NT2/D1 (cell line): ENCODE results near the gene TMEM151A.
A peak's percentile ranks its signal among the peaks of the same experiment; 100 is the strongest.

Experiments
- DNase-seq: peaks from one replicate; pipeline ENCODE4 v3.0.0-alpha.2; 2011; ENCODE audit warnings: low read depth, low spot score
- H3K27me3 ChIP-seq: 2 replicates; pipeline ENCODE4 v1.6.0; 2011; ENCODE audit warnings: mild to moderate bottlenecking; ENCODE audit not compliant: insufficient read length, insufficient read depth
- H3K36me3 ChIP-seq: 2 replicates; pipeline ENCODE4 v1.6.1; 2011; ENCODE audit warnings: mild to moderate bottlenecking, low read length, mixed read lengths; ENCODE audit not compliant: insufficient read depth, insufficient read length
- H3K4me1 ChIP-seq: 2 replicates; pipeline ENCODE4 v1.5.1; 2011; ENCODE audit not compliant: insufficient read depth, insufficient read length
- H3K4me3 ChIP-seq: 2 replicates; pipeline ENCODE4 v1.5.1; 2011; ENCODE audit warnings: low read depth; ENCODE audit not compliant: insufficient read length
- H3K9ac ChIP-seq: 2 replicates; pipeline ENCODE4 v1.6.0; 2011; ENCODE audit warnings: low read depth; ENCODE audit not compliant: insufficient read length
- H3K9me3 ChIP-seq: 2 replicates; pipeline ENCODE4 v1.5.1; 2011; ENCODE audit warnings: mild to moderate bottlenecking, low read length; ENCODE audit not compliant: insufficient read depth
- SUZ12 ChIP-seq: IDR thresholded peaks from 2 replicates; pipeline ENCODE4 v1.6.1; 2011; ENCODE audit not compliant: insufficient read length, insufficient read depth; ENCODE audit errors: extremely low read depth
- YY1 ChIP-seq: IDR thresholded peaks from 2 replicates; pipeline ENCODE4 v1.6.1; 2011; ENCODE audit not compliant: insufficient read length, insufficient read depth
- ZNF274 ChIP-seq: IDR thresholded peaks from 2 replicates; pipeline ENCODE4 v1.6.1; 2011; ENCODE audit warnings: mild to moderate bottlenecking, low read depth, low read length

Gene TMEM151A

DNA sequence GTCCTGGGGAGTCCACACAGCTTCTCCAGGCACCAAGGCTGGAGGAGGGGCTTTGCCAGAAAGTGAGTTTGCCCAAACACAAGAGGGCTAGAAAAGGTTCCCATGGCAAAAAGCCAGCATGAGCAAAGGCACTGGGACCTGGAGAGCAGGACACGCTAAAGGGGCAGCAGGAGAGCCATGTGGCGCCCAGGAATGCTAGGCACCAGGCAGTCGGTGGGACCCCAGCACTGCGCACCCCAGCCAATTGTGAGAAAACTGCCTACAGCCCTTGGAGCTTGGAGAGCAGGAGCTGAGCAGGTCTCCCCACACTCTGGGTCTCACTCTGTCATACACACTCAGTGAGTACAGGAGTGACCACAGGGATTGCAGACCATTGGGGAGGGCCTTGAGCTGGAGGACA is 28.5 kb upstream of the TMEM151A start:
- Histone ChIP-seq H3K9ac (no peak overlapping the region), H3K4me1 (peaks cover 13% of the 10 kb centered on the region), H3K36me3 (peaks cover 86% of the 10 kb centered on the region), H3K9me3 (no peaks in the 10 kb centered on the region), H3K4me3 (no peak overlapping the region), H3K27me3 (no peaks in the 10 kb centered on the region)
- no peak for DNase-seq
- TF ChIP-seq SUZ12: no peak
- no peak for TF ChIP-seq ZNF274
- no peak for TF ChIP-seq YY1

DNA sequence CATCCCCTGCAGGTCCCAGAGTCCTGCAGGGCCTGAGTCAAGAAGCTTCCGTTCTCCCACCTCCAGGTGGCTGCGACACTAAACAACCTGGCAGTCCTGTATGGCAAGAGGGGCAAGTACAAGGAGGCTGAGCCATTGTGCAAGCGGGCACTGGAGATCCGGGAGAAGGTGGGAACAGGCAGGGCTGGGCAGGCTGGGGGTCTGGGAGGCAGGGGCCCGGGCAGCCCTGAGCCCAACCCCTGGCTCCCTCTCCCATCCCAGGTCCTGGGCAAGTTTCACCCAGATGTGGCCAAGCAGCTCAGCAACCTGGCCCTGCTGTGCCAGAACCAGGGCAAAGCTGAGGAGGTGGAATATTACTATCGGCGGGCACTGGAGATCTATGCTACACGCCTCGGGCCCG is 27.9 kb upstream of the TMEM151A start:
- TF ChIP-seq ZNF274 (no peak), SUZ12 (no peak), YY1 (no peak)
- H3K4me1 ChIP-seq: peaks cover 10% of the 10 kb centered on the region
- no peak for DNase-seq
- H3K27me3 ChIP-seq: no peaks in the 10 kb centered on the region
- no peak overlapping the region for H3K4me3 ChIP-seq
- no peaks in the 10 kb centered on the region for H3K9me3 ChIP-seq
- peaks cover 82% of the 10 kb centered on the region for H3K36me3 ChIP-seq
- no peak overlapping the region for H3K9ac ChIP-seq

DNA sequence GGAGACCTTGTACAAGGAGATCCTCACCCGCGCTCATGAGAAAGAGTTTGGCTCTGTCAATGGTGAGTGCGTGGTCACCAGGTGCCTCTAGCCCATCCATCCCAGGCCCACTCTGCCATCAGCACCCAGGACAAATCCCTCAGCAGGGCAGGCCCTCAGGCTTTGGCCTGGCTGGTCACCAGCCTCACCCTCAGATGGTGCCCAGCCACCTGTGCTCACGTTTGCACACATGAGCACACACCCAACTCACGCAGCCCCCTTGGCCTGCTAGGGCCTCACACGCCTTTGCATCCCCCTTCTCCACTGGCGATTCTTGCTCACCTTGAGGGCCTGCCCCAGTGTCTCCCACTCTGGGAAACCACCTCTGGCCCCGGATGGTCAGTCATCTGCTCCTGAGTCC is 27.3 kb upstream of the TMEM151A start:
- TF ChIP-seq YY1 (no peak), ZNF274 (no peak), SUZ12 (no peak)
- Histone ChIP-seq H3K4me3 (no peak overlapping the region), H3K9ac (no peak overlapping the region), H3K36me3 (peaks cover 76% of the 10 kb centered on the region), H3K9me3 (no peaks in the 10 kb centered on the region), H3K27me3 (no peaks in the 10 kb centered on the region), H3K4me1 (peaks cover 10% of the 10 kb centered on the region)
- no peak for DNase-seq

DNA sequence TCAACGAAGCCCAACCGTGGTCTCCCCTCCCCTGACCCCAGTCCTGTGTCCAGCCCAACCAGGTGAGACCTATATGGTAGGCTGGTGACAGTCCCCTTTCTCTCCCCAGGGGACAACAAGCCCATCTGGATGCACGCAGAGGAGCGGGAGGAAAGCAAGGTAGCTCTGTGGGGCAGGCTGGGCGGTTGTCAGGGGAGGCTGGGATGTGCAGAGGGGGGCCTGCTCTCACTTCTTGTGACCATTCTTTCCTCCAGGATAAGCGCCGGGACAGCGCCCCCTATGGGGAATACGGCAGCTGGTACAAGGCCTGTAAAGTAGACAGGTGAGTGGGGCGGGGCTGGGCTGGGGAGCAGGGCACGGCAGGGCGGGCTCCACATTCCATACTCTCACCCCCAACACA is 26.8 kb upstream of the TMEM151A start:
- peaks cover 72% of the 10 kb centered on the region for H3K36me3 ChIP-seq
- H3K9me3 ChIP-seq: no peaks in the 10 kb centered on the region
- no peak for TF ChIP-seq ZNF274
- peaks cover 11% of the 10 kb centered on the region for H3K4me1 ChIP-seq
- H3K4me3 ChIP-seq: no peak overlapping the region
- H3K9ac ChIP-seq: no peak overlapping the region
- DNase-seq: no peak
- no peaks in the 10 kb centered on the region for H3K27me3 ChIP-seq

DNA sequence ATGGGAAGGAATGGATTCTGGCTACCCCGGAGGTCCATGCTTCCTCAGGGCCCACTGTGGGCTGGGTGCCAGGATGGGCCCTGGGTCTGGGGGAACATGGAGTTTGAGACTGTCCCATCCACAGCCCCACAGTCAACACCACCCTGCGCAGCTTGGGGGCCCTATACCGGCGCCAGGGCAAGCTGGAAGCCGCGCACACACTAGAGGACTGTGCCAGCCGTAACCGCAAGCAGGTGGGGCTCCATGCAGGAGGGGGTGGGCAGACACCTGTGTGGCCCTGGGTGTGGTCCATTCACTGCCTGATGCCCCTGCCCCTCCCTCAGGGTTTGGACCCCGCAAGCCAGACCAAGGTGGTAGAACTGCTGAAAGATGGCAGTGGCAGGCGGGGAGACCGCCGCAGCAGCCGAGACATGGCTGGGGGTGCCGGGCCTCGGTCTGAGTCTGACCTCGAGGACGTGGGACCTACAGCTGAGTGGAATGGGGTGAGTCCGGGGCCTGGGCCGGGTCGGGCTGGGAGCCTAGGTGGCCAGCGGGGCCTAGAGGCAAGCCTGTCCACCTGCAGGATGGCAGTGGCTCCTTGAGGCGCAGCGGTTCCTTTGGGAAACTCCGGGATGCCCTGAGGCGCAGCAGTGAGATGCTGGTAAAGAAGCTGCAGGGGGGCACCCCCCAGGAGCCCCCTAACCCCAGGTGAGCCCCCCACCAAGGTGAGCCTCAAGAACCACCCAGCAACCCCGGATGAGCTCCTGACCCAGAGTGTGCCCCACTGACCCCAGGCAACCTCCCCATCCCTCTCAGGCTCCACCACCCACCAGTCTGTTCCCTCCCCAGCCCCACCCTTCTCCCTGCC is 25.9 kb upstream of the TMEM151A start:
- peaks cover 13% of the 10 kb centered on the region for H3K4me1 ChIP-seq
- H3K9me3 ChIP-seq: no peaks in the 10 kb centered on the region
- no peaks in the 10 kb centered on the region for H3K27me3 ChIP-seq
- H3K4me3 ChIP-seq: no peak overlapping the region
- H3K36me3 ChIP-seq: peaks cover 73% of the 10 kb centered on the region
- no peak for TF ChIP-seq ZNF274
- TF ChIP-seq YY1: no peak
- TF ChIP-seq SUZ12: no peak
- DNase-seq: no peak
- H3K9ac ChIP-seq: no peak overlapping the region

DNA sequence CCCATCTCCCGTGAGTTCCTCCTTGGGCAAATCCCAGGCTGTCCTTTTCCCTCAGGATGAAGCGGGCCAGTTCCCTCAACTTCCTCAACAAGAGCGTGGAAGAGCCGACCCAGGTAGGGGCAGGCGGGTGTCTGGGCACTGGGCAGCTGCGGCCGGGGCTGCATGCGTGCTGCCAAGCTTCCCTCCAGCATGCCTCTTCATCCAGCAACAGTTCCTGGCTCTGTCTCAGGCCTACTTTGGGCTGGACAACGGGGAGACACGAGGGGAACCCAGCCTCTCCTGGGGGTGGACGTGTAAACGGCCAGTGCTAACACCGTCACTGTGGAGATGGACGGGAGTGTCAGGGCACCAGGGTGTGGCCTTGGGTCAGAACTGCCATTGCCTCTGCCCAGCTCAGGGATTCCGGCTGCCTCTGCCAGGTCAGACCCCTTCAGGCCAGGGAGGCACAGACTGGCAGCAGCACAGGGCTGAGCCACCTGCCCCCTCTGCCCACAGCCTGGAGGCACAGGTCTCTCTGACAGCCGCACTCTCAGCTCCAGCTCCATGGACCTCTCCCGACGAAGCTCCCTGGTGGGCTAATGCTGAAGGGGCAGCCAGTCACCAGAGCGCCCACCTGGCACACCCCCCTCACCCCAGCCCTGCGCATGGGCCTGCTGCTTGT is 25.2 kb upstream of the TMEM151A start:
- peaks cover 13% of the 10 kb centered on the region for H3K4me1 ChIP-seq
- H3K36me3 ChIP-seq: peaks cover 69% of the 10 kb centered on the region
- TF ChIP-seq ZNF274: no peak
- no peak for TF ChIP-seq YY1
- TF ChIP-seq SUZ12: no peak
- H3K9ac ChIP-seq: peak overlapping the region; percentile 61
- H3K4me3 ChIP-seq: peak overlapping the region; percentile 39
- no peaks in the 10 kb centered on the region for H3K27me3 ChIP-seq
- DNase-seq: no peak
- no peaks in the 10 kb centered on the region for H3K9me3 ChIP-seq

DNA sequence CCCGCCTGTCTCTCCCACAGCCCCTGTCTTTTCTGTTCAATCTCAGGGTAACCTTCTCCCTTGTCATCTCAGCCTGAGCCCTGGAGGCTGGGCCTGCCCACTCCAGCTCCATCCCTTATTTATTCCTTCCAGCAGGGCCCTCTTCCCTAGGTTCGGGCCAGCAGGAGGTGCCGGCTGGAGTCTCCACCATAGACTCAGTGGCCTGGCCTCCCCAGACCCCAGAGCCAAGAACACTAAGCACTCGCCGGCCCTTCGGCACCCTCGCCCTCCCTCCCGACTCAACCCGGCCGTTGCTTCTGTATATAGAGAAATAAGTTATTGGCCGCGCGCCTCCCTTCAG is 24.7 kb upstream of the TMEM151A start:
- H3K36me3 ChIP-seq: peaks cover 69% of the 10 kb centered on the region
- H3K9me3 ChIP-seq: no peaks in the 10 kb centered on the region
- peaks cover 13% of the 10 kb centered on the region for H3K4me1 ChIP-seq
- TF ChIP-seq ZNF274 (no peak), SUZ12 (no peak), YY1 (no peak)
- no peak for DNase-seq
- peak overlapping the region; percentile 61 for H3K9ac ChIP-seq
- no peaks in the 10 kb centered on the region for H3K27me3 ChIP-seq
- H3K4me3 ChIP-seq: peak overlapping the region; percentile 39
